Measurements from ENCODE around the gene ST3GAL6. TPM values are rescaled to one million over a fixed set of nuclear protein-coding genes. Genes with fewer than 3 reads are reported as not detected.

The ST3GAL6 gene
- total and polyA plus RNA-seq, 2 of the 13 experiments (the other 11 are each of a cell fraction or from before 2014, with no cell fraction given) = 17.5 to 23.2 TPM

GRCh38 chr3:98722389-98722788 lies 40.8 kb upstream of the ST3GAL6 start:
- POLR2A ChIA-PET = no interaction called here
- H3K36me3 ChIP-seq (replicated peaks in 1 of 2; ENCODE audit: control insufficient read depth in 1 of 2, insufficient read depth in 2 of 2, low read length in 2 of 2) = no peaks in the 10 kb centered on the region
- no peak for FAIRE-seq
- H3K27me3 ChIP-seq (ENCODE audit: control insufficient read depth in 1 of 2, insufficient read depth in 2 of 2, low read length in 2 of 2) = no peaks in the 10 kb centered on the region
- H3K27ac ChIP-seq (ENCODE audit: extremely low read length, insufficient read depth, low read length) = no peak overlapping the region
- no peak overlapping the region for H2AFZ ChIP-seq (ENCODE audit: low read length)
- H3K9ac ChIP-seq (ENCODE audit: insufficient read depth, low read depth, low read length) = no peak overlapping the region
- DNase-seq (ENCODE audit: low spot score) = no peak
- no peak overlapping the region for H3K4me3 ChIP-seq (replicated peaks in 1 of 3; ENCODE audit: insufficient read depth in 1 of 3, low read depth in 2 of 3, low read length in 3 of 3)
- no peaks in the 10 kb centered on the region for H3K79me2 ChIP-seq (ENCODE audit: insufficient read depth, low read length)
- in situ Hi-C loops (cut with HindIII; ENCODE audit: extremely low pct_ligation_motif_present, low pct_unique_long_range_greater_than_20kb) (no loop called here), intact Hi-C loops (cut with micrococcal nuclease; ENCODE audit: unreplicated experiment) (no loop called here)
- no peaks in the 10 kb centered on the region for H4K20me1 ChIP-seq (ENCODE audit: insufficient read depth, low read length)
- no peaks in the 10 kb centered on the region for H3K4me1 ChIP-seq (ENCODE audit: insufficient read depth, low read length)
- no peak for ATAC-seq
- H3K9me3 ChIP-seq (ENCODE audit: low read length) = no peaks in the 10 kb centered on the region
- BruUV-seq (replicated peaks) = no TSS peak
- WGBS (ENCODE audit: low lambda C conversion rate) = 78% methylated on average over 4 of the region's 4 CpGs
- CTCF ChIA-PET (ENCODE audit: low intra/inter-chr PET ratio, low total read pairs) = no interaction called here
- no peak overlapping the region for H3K4me2 ChIP-seq (ENCODE audit: low read depth, low read length)
- TF ChIP-seq GRHL1 (CRISPR knock-in tag; conservative IDR thresholded peaks at IDR 0.05) (no peak), ZNF552 (CRISPR knock-in tag; IDR thresholded peaks at IDR 0.05; ENCODE audit: borderline replicate concordance) (no peak), ZBTB42 (CRISPR knock-in tag; IDR thresholded peaks at IDR 0.05) (no peak), FOXO1 (CRISPR knock-in tag; IDR thresholded peaks at IDR 0.05) (no peak), ZFX (CRISPR knock-in tag; IDR thresholded peaks at IDR 0.05; ENCODE audit: low read depth) (no peak), ZNF296 (CRISPR knock-in tag; conservative IDR thresholded peaks at IDR 0.05) (no peak), XRCC5 (optimal IDR thresholded peaks at IDR 0.05; ENCODE audit: low read length) (no peak), ZNF20 (CRISPR knock-in tag; IDR thresholded peaks at IDR 0.05) (no peak), MXD3 (CRISPR knock-in tag; IDR thresholded peaks at IDR 0.05) (no peak), ZNF652 (CRISPR knock-in tag; IDR thresholded peaks at IDR 0.05; ENCODE audit: borderline replicate concordance, low read depth) (no peak), ATF1 (CRISPR knock-in tag; IDR thresholded peaks at IDR 0.05) (no peak), JDP2 (CRISPR knock-in tag; IDR thresholded peaks at IDR 0.05; ENCODE audit: borderline replicate concordance) (no peak)
- TF ChIP-seq, protein P1, sequence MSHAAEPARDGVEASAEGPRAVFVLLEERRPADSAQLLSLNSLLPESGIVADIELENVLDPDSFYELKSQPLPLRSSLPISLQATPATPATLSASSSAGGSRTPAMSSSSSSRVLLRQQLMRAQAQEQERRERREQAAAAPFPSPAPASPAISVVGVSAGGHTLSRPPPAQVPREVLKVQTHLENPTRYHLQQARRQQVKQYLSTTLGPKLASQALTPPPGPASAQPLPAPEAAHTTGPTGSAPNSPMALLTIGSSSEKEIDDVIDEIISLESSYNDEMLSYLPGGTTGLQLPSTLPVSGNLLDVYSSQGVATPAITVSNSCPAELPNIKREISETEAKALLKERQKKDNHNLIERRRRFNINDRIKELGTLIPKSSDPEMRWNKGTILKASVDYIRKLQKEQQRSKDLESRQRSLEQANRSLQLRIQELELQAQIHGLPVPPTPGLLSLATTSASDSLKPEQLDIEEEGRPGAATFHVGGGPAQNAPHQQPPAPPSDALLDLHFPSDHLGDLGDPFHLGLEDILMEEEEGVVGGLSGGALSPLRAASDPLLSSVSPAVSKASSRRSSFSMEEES (CRISPR knock-in tag; IDR thresholded peaks at IDR 0.05) = no peak
- TF ChIP-seq, protein P2, sequence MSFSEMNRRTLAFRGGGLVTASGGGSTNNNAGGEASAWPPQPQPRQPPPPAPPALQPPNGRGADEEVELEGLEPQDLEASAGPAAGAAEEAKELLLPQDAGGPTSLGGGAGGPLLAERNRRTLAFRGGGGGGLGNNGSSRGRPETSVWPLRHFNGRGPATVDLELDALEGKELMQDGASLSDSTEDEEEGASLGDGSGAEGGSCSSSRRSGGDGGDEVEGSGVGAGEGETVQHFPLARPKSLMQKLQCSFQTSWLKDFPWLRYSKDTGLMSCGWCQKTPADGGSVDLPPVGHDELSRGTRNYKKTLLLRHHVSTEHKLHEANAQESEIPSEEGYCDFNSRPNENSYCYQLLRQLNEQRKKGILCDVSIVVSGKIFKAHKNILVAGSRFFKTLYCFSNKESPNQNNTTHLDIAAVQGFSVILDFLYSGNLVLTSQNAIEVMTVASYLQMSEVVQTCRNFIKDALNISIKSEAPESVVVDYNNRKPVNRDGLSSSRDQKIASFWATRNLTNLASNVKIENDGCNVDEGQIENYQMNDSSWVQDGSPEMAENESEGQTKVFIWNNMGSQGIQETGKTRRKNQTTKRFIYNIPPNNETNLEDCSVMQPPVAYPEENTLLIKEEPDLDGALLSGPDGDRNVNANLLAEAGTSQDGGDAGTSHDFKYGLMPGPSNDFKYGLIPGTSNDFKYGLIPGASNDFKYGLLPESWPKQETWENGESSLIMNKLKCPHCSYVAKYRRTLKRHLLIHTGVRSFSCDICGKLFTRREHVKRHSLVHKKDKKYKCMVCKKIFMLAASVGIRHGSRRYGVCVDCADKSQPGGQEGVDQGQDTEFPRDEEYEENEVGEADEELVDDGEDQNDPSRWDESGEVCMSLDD (CRISPR knock-in tag; IDR thresholded peaks at IDR 0.05; ENCODE audit: borderline replicate concordance) = no peak
- TF ChIP-seq, protein P3, sequence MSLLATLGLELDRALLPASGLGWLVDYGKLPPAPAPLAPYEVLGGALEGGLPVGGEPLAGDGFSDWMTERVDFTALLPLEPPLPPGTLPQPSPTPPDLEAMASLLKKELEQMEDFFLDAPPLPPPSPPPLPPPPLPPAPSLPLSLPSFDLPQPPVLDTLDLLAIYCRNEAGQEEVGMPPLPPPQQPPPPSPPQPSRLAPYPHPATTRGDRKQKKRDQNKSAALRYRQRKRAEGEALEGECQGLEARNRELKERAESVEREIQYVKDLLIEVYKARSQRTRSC (CRISPR knock-in tag; IDR thresholded peaks at IDR 0.05; ENCODE audit: low read depth) = no peak
